Measurements from ENCODE around the gene SEMA6A. TPM values are rescaled to one million over a fixed set of nuclear protein-coding genes. Genes with fewer than 3 reads are reported as not detected.
A peak's percentile ranks its signal among the peaks of the same experiment; 100 is the strongest.

SEMA6A gene
- total and polyA plus RNA-seq, 2 of the 13 experiments (the other 11 are each of a cell fraction or from before 2014, with no cell fraction given): 5.1 to 6.5 TPM

GRCh38 chr5:116574367-116575325 is at the start of gene SEMA6A (continued):
- TF ChIP-seq, protein P1, sequence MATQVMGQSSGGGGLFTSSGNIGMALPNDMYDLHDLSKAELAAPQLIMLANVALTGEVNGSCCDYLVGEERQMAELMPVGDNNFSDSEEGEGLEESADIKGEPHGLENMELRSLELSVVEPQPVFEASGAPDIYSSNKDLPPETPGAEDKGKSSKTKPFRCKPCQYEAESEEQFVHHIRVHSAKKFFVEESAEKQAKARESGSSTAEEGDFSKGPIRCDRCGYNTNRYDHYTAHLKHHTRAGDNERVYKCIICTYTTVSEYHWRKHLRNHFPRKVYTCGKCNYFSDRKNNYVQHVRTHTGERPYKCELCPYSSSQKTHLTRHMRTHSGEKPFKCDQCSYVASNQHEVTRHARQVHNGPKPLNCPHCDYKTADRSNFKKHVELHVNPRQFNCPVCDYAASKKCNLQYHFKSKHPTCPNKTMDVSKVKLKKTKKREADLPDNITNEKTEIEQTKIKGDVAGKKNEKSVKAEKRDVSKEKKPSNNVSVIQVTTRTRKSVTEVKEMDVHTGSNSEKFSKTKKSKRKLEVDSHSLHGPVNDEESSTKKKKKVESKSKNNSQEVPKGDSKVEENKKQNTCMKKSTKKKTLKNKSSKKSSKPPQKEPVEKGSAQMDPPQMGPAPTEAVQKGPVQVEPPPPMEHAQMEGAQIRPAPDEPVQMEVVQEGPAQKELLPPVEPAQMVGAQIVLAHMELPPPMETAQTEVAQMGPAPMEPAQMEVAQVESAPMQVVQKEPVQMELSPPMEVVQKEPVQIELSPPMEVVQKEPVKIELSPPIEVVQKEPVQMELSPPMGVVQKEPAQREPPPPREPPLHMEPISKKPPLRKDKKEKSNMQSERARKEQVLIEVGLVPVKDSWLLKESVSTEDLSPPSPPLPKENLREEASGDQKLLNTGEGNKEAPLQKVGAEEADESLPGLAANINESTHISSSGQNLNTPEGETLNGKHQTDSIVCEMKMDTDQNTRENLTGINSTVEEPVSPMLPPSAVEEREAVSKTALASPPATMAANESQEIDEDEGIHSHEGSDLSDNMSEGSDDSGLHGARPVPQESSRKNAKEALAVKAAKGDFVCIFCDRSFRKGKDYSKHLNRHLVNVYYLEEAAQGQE (IDR thresholded peaks at IDR 0.05; ENCODE audit: borderline replicate concordance in 1 of 2, low read depth in 1 of 2, low read length in 2 of 2): no peak
- TF ChIP-seq ZNF644 (CRISPR knock-in tag; IDR thresholded peaks at IDR 0.05; ENCODE audit: low read depth): peak; percentile 48; the same call in 1 of the 2 replicates
- peak in 1 of 2 experiments; percentile 70; a peak in 2 of 4 replicates for TF ChIP-seq KLF16 (CRISPR knock-in tag; IDR thresholded peaks at IDR 0.05)
- TF ChIP-seq, protein P2, sequence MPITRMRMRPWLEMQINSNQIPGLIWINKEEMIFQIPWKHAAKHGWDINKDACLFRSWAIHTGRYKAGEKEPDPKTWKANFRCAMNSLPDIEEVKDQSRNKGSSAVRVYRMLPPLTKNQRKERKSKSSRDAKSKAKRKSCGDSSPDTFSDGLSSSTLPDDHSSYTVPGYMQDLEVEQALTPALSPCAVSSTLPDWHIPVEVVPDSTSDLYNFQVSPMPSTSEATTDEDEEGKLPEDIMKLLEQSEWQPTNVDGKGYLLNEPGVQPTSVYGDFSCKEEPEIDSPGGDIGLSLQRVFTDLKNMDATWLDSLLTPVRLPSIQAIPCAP (CRISPR knock-in tag; IDR thresholded peaks at IDR 0.05; ENCODE audit: low read depth): no peak
- peak; percentile 87 for TF ChIP-seq HNRNPLL (IDR thresholded peaks at IDR 0.05; ENCODE audit: low read depth, low read length, poor library complexity, severe bottlenecking)
- TF ChIP-seq, protein P3, sequence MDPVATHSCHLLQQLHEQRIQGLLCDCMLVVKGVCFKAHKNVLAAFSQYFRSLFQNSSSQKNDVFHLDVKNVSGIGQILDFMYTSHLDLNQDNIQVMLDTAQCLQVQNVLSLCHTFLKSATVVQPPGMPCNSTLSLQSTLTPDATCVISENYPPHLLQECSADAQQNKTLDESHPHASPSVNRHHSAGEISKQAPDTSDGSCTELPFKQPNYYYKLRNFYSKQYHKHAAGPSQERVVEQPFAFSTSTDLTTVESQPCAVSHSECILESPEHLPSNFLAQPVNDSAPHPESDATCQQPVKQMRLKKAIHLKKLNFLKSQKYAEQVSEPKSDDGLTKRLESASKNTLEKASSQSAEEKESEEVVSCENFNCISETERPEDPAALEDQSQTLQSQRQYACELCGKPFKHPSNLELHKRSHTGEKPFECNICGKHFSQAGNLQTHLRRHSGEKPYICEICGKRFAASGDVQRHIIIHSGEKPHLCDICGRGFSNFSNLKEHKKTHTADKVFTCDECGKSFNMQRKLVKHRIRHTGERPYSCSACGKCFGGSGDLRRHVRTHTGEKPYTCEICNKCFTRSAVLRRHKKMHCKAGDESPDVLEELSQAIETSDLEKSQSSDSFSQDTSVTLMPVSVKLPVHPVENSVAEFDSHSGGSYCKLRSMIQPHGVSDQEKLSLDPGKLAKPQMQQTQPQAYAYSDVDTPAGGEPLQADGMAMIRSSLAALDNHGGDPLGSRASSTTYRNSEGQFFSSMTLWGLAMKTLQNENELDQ (CRISPR knock-in tag; IDR thresholded peaks at IDR 0.05; ENCODE audit: borderline replicate concordance): peak; percentile 45; the same call in 1 of the 2 replicates
- peak; percentile 60 for TF ChIP-seq ETV5 (CRISPR knock-in tag; IDR thresholded peaks at IDR 0.05; ENCODE audit: borderline replicate concordance)
- TF ChIP-seq ZC3H13 (CRISPR knock-in tag; IDR thresholded peaks at IDR 0.05): 0 out of 2 replicates have a peak, but pooled peaks have one; percentile 51
- TF ChIP-seq ZNF441 (CRISPR knock-in tag; IDR thresholded peaks at IDR 0.05; ENCODE audit: borderline replicate concordance): peak; percentile 99
- 0 out of 2 replicates have a peak, but pooled peaks have one; percentile 31 for TF ChIP-seq GATAD1 (CRISPR knock-in tag; IDR thresholded peaks at IDR 0.05)
- TF ChIP-seq, protein P4, sequence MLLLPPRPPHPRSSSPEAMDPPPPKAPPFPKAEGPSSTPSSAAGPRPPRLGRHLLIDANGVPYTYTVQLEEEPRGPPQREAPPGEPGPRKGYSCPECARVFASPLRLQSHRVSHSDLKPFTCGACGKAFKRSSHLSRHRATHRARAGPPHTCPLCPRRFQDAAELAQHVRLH (CRISPR knock-in tag; IDR thresholded peaks at IDR 0.05; ENCODE audit: borderline replicate concordance, low read depth): 0 out of 2 replicates have a peak, but pooled peaks have one; percentile 65
- TF ChIP-seq ZNF770 (CRISPR knock-in tag; IDR thresholded peaks at IDR 0.05): peak; percentile 38; the same call in 1 of the 2 replicates
- TF ChIP-seq KDM4B (CRISPR knock-in tag; IDR thresholded peaks at IDR 0.05): peak; percentile 69; the same call in 1 of the 2 replicates
- TF ChIP-seq KDM1A (CRISPR knock-in tag; IDR thresholded peaks at IDR 0.05): peak; percentile 93
- peak; percentile 41; the same call in 1 of the 2 replicates for TF ChIP-seq SRY (CRISPR knock-in tag; IDR thresholded peaks at IDR 0.05)
- TF ChIP-seq ZFAT (CRISPR knock-in tag; conservative IDR thresholded peaks at IDR 0.05): no peak
- no peak for TF ChIP-seq ARNT (IDR thresholded peaks at IDR 0.05)
- 0 out of 2 replicates have a peak, but pooled peaks have one; percentile 19 for TF ChIP-seq FOXK1 (CRISPR knock-in tag; IDR thresholded peaks at IDR 0.05; ENCODE audit: borderline replicate concordance, low read depth)

Data from HepG2 (cell line).